Progenitor cell of endocrine pancreas (in vitro differentiated cells): ENCODE data around the gene SPDYE8. TPM values are rescaled to one million over a fixed set of nuclear protein-coding genes. Genes with fewer than 3 reads are reported as not detected.
A peak's percentile ranks its signal among the peaks of the same experiment; 100 is the strongest.
"Not testable (repeated sequence)": the region's sequence is repeated elsewhere in the genome, so short reads cannot be mapped to it uniquely, and the experiment has no call there.

ENCODE experiments used
- DNase-seq: peaks from one replicate; pipeline ENCODE4 v3.0.0; 2021; ENCODE audit warnings: low spot score; ENCODE audit not compliant: unreplicated experiment
- H3K27ac Mint-ChIP-seq: 2 replicates; pipeline ENCODE4 v1.8.0; 2021; ENCODE audit warnings: mild to moderate bottlenecking, moderate library complexity, mixed read lengths
- H3K27me3 Mint-ChIP-seq: 2 replicates; pipeline ENCODE4 v1.8.0; 2021; ENCODE audit warnings: mixed read lengths
- H3K36me3 Mint-ChIP-seq: 2 replicates; pipeline ENCODE4 v1.8.0; 2022; ENCODE audit warnings: mixed read lengths; ENCODE audit not compliant: insufficient read depth
- H3K4me1 Mint-ChIP-seq: 2 replicates; pipeline ENCODE4 v1.8.0; 2021; ENCODE audit warnings: low read depth, mixed read lengths
- H3K4me3 Mint-ChIP-seq: 2 replicates; pipeline ENCODE4 v1.8.0; 2021; ENCODE audit warnings: low read depth, mild to moderate bottlenecking, moderate library complexity, mixed read lengths
- H3K9me3 Mint-ChIP-seq: 2 replicates; pipeline ENCODE4 v1.8.0; 2021; ENCODE audit warnings: low read depth, mixed read lengths
- long read RNA-seq: library from polyadenylated mRNA; unstranded; transcript quantifications from one replicate; pipeline ENCODE4 v2.0.0, GENCODE V29; 2020
- total RNA-seq: library from RNA; stranded (reverse); gene quantifications from 2 replicates; pipeline ENCODE4 v1.2.1, GENCODE V29; 2021

SPDYE8 gene
- total RNA-seq = 0.22 TPM in 1 of 2 replicates, not detected in the other
- long read RNA-seq = 0 reads

GRCh38 chr7:73029666-73030065 lies at the start of gene SPDYE8:
Gene SPDYE8, minus strand, starts transcription at chr7:73029766. Its CDS starts 1,800 bp downstream, at chr7:73027966.
- H3K27me3 Mint-ChIP-seq, H3K9me3 Mint-ChIP-seq, H3K36me3 Mint-ChIP-seq, H3K4me3 Mint-ChIP-seq, DNase-seq, H3K27ac Mint-ChIP-seq, H3K4me1 Mint-ChIP-seq: not testable (repeated sequence)

GRCh38 chr7:73057811-73058210 lies 28.2 kb upstream of the SPDYE8 start, which contains the start of gene SPDYE11:
Gene SPDYE11, minus strand, starts transcription at chr7:73057911. Its CDS starts 1,800 bp downstream, at chr7:73056111.
- not testable (repeated sequence) for H3K9me3 Mint-ChIP-seq

GRCh38 chr7:73006491-73006890 lies 23.1 kb downstream of the SPDYE8 start:
- H3K27ac Mint-ChIP-seq, DNase-seq, H3K27me3 Mint-ChIP-seq, H3K36me3 Mint-ChIP-seq, H3K4me1 Mint-ChIP-seq, H3K9me3 Mint-ChIP-seq: not testable (repeated sequence)
- H3K4me3 Mint-ChIP-seq = peak overlapping the region; percentile 26

More at GRCh38 chr7:73057811-73058210, 28.2 kb upstream of the SPDYE8 start, which contains the start of gene SPDYE11:
- not testable (repeated sequence) for DNase-seq, H3K4me1 Mint-ChIP-seq, H3K36me3 Mint-ChIP-seq, H3K4me3 Mint-ChIP-seq, H3K27ac Mint-ChIP-seq, H3K27me3 Mint-ChIP-seq

- H3K9me3 Mint-ChIP-seq, H3K27me3 Mint-ChIP-seq, H3K4me1 Mint-ChIP-seq, H3K36me3 Mint-ChIP-seq: not testable (repeated sequence)
- DNase-seq = peak; percentile 88
- H3K4me3 Mint-ChIP-seq = peak overlapping the region; percentile 95
- H3K27ac Mint-ChIP-seq = peak overlapping the region; percentile 99
Measured at GRCh38 chr7:73005693-73006447, 23.7 kb downstream of the SPDYE8 start.

GRCh38 chr7:73005356-73005692 lies 24.2 kb downstream of the SPDYE8 start:
- peak overlapping the region; percentile 99 for H3K27ac Mint-ChIP-seq
- DNase-seq = peak; percentile 66
- H3K4me1 Mint-ChIP-seq, H3K27me3 Mint-ChIP-seq, H3K9me3 Mint-ChIP-seq, H3K36me3 Mint-ChIP-seq: not testable (repeated sequence)
- H3K4me3 Mint-ChIP-seq = peak overlapping the region; percentile 95

GRCh38 chr7:72997887-72998468 lies 31.6 kb downstream of the SPDYE8 start:
- DNase-seq, H3K36me3 Mint-ChIP-seq, H3K27ac Mint-ChIP-seq, H3K9me3 Mint-ChIP-seq, H3K27me3 Mint-ChIP-seq, H3K4me3 Mint-ChIP-seq, H3K4me1 Mint-ChIP-seq: not testable (repeated sequence)

GRCh38 chr7:72997447-72997846 lies 32.1 kb downstream of the SPDYE8 start:
- not testable (repeated sequence) for H3K9me3 Mint-ChIP-seq, H3K27ac Mint-ChIP-seq, H3K4me3 Mint-ChIP-seq, H3K4me1 Mint-ChIP-seq, H3K27me3 Mint-ChIP-seq, H3K36me3 Mint-ChIP-seq, DNase-seq

GRCh38 chr7:72995484-72995883 lies 34.1 kb downstream of the SPDYE8 start:
- H3K36me3 Mint-ChIP-seq, H3K4me1 Mint-ChIP-seq: not testable (repeated sequence)

GRCh38 chr7:72990146-72990913 lies 39.2 kb downstream of the SPDYE8 start:
- not testable (repeated sequence) for H3K27me3 Mint-ChIP-seq, H3K27ac Mint-ChIP-seq, H3K4me3 Mint-ChIP-seq, H3K4me1 Mint-ChIP-seq, H3K36me3 Mint-ChIP-seq, DNase-seq, H3K9me3 Mint-ChIP-seq

More at GRCh38 chr7:72995484-72995883, 34.1 kb downstream of the SPDYE8 start:
- not testable (repeated sequence) for H3K27ac Mint-ChIP-seq, H3K27me3 Mint-ChIP-seq, H3K9me3 Mint-ChIP-seq, DNase-seq, H3K4me3 Mint-ChIP-seq

GRCh38 chr7:72982084-72982483 lies 47.5 kb downstream of the SPDYE8 start:
- H3K27ac Mint-ChIP-seq, H3K4me1 Mint-ChIP-seq, H3K27me3 Mint-ChIP-seq, H3K4me3 Mint-ChIP-seq, H3K9me3 Mint-ChIP-seq, DNase-seq, H3K36me3 Mint-ChIP-seq: not testable (repeated sequence)

- not testable (repeated sequence) for H3K27me3 Mint-ChIP-seq, H3K36me3 Mint-ChIP-seq, H3K27ac Mint-ChIP-seq, DNase-seq, H3K9me3 Mint-ChIP-seq, H3K4me1 Mint-ChIP-seq, H3K4me3 Mint-ChIP-seq
Measured at GRCh38 chr7:72980382-72980781, 49.2 kb downstream of the SPDYE8 start.

- H3K9me3 Mint-ChIP-seq, H3K4me1 Mint-ChIP-seq: not testable (repeated sequence)
Measured at GRCh38 chr7:72976434-72976833, 53.1 kb downstream of the SPDYE8 start.

More at GRCh38 chr7:72976434-72976833, 53.1 kb downstream of the SPDYE8 start:
- not testable (repeated sequence) for H3K27ac Mint-ChIP-seq, H3K36me3 Mint-ChIP-seq, DNase-seq, H3K27me3 Mint-ChIP-seq, H3K4me3 Mint-ChIP-seq
